H4 (cell line): ENCODE data around the gene ING1. TPM values are rescaled to one million over a fixed set of nuclear protein-coding genes. Genes with fewer than 3 reads are reported as not detected.
"Not testable (repeated sequence)": the region's sequence is repeated elsewhere in the genome, so short reads cannot be mapped to it uniquely, and the experiment has no call there.

Source experiments
- DNase-seq: peaks from one replicate; pipeline ENCODE4 v3.0.0-alpha.2; 2015; ENCODE audit warnings: low spot score
- total RNA-seq: library from RNA; depleted of rRNA; stranded (reverse); fragments of >200 nt; shearing (Covaris generic); gene quantifications from 2 replicates; pipeline ENCODE4 v1.2.3, GENCODE V29; 2014; rRNA removed

ING1 gene
- total RNA-seq: 4.7 and 8.4 TPM in 2 replicates

GRCh38 chr13:110713642-110713952 lies at the start of gene ING1:
TSS of gene ING1 (plus strand) at chr13:110713700. CDS start at chr13:110714150, 450 bp downstream.
- DNase-seq: no peak

- DNase-seq: no peak
Measured at GRCh38 chr13:110664041-110664440, 49.5 kb upstream of the ING1 start.

GRCh38 chr13:110664673-110665072 lies 48.8 kb upstream of the ING1 start:
- no peak for DNase-seq

- DNase-seq: no peak
Measured at GRCh38 chr13:110665491-110666254, 47.8 kb upstream of the ING1 start.

- DNase-seq: no peak
Measured at GRCh38 chr13:110666255-110666533, 47.3 kb upstream of the ING1 start.

- DNase-seq: no peak
Measured at GRCh38 chr13:110669036-110669435, 44.5 kb upstream of the ING1 start.

GRCh38 chr13:110669814-110670213 lies 43.7 kb upstream of the ING1 start:
- not testable (repeated sequence) for DNase-seq

GRCh38 chr13:110676595-110677587 lies 36.6 kb upstream of the ING1 start:
- DNase-seq: no peak

GRCh38 chr13:110677731-110678545 lies 35.6 kb upstream of the ING1 start:
- no peak for DNase-seq

GRCh38 chr13:110680852-110681251 lies 32.6 kb upstream of the ING1 start:
- DNase-seq: no peak

GRCh38 chr13:110681868-110682550 lies 31.5 kb upstream of the ING1 start:
- DNase-seq: no peak

- no peak for DNase-seq
Measured at GRCh38 chr13:110682746-110683145, 30.8 kb upstream of the ING1 start.

- DNase-seq: no peak
Measured at GRCh38 chr13:110683203-110683883, 30.2 kb upstream of the ING1 start.

- DNase-seq: no peak
Measured at GRCh38 chr13:110683921-110684320, 29.6 kb upstream of the ING1 start.

- DNase-seq: no peak
Measured at GRCh38 chr13:110684388-110685056, 29.0 kb upstream of the ING1 start.

GRCh38 chr13:110685305-110686020 lies 28.0 kb upstream of the ING1 start:
- DNase-seq: no peak

GRCh38 chr13:110687736-110688135 lies 25.8 kb upstream of the ING1 start:
- no peak for DNase-seq

GRCh38 chr13:110689041-110689440 lies 24.5 kb upstream of the ING1 start:
- DNase-seq: no peak

GRCh38 chr13:110689711-110690110 lies 23.8 kb upstream of the ING1 start:
- DNase-seq: no peak

GRCh38 chr13:110690516-110690915 lies 23.0 kb upstream of the ING1 start:
- DNase-seq: no peak
